OCI-LY7 (cell line): ENCODE data around the gene KRT86. TPM values are rescaled to one million over a fixed set of nuclear protein-coding genes. Genes with fewer than 3 reads are reported as not detected.

Experiments used
- BruUV-seq: library from RNA; stranded (reverse); fragments of 400-500 nt; replicated peaks from 2 replicates; lab custom pipeline; 2021; lab: Mats Ljungman, UMichigan
- CTCF ChIA-PET: fragments of 300-600 bp; sonication (Branson Sonifier 250); formaldehyde crosslinking; loops from one replicate; lab custom pipeline; 2022; ENCODE audit warnings: antibody characterized with exemption; ENCODE audit not compliant: unreplicated experiment; lab: Charles Lee
- POLR2A ChIA-PET: fragments of 300-600 bp; sonication (Branson Sonifier 250); formaldehyde crosslinking; loops from one replicate; lab custom pipeline; 2022; ENCODE audit warnings: antibody characterized with exemption; lab: Charles Lee
- DNase-seq: peaks from one replicate; pipeline ENCODE4 v3.0.0-alpha.2; 2015; ENCODE audit warnings: low spot score
- H2AFZ ChIP-seq: fragments of 200-600 bp; sonication (generic), shearing (Covaris generic); 2 replicates; pipeline ENCODE4 v1.6.1; 2014; ENCODE audit warnings: mild to moderate bottlenecking, antibody characterized with exemption, low read length, moderate library complexity
- H3K27ac ChIP-seq: fragments of 200-600 bp; sonication (generic); 2 replicates; pipeline ENCODE4 v1.5.1; 2014; ENCODE audit warnings: mixed run types, low read depth, mild to moderate bottlenecking, moderate library complexity, low read length, inconsistent platforms; ENCODE audit not compliant: poor library complexity, severe bottlenecking
- H3K36me3 ChIP-seq: fragments of 200-600 bp; sonication (generic); 2 replicates; pipeline ENCODE4 v1.6.1; 2014; ENCODE audit warnings: mild to moderate bottlenecking, antibody characterized with exemption, low read length, moderate library complexity, mixed read lengths; ENCODE audit not compliant: insufficient read depth
- H3K4me1 ChIP-seq: fragments of 200-600 bp; sonication (generic); 2 replicates; pipeline ENCODE4 v1.5.1; 2014; ENCODE audit warnings: mild to moderate bottlenecking, low read length; ENCODE audit not compliant: insufficient read depth, poor library complexity, severe bottlenecking
- H3K4me2 ChIP-seq: fragments of 200-600 bp; sonication (generic); 2 replicates; pipeline ENCODE4 v1.6.1; 2014; ENCODE audit warnings: mild to moderate bottlenecking, low read length
- H3K4me3 ChIP-seq: fragments of 200-600 bp; sonication (generic); 2 replicates; pipeline ENCODE4 v1.5.1; 2014; ENCODE audit warnings: mild to moderate bottlenecking, low read depth, low read length; ENCODE audit not compliant: poor library complexity, severe bottlenecking
- H3K79me2 ChIP-seq: fragments of 200-600 bp; sonication (generic); 2 replicates; pipeline ENCODE4 v1.6.1; 2016; ENCODE audit warnings: low read depth, mild to moderate bottlenecking, low read length, moderate library complexity, mixed read lengths; ENCODE audit not compliant: insufficient read depth
- H3K9me2 ChIP-seq: fragments of 200-600 bp; sonication (generic); 2 replicates; pipeline ENCODE4 v1.6.1; 2016; ENCODE audit warnings: mild to moderate bottlenecking, low read length, mixed read lengths; ENCODE audit not compliant: insufficient read depth
- H3K9me3 ChIP-seq: fragments of 200-600 bp; sonication (generic); 2 replicates; pipeline ENCODE4 v1.6.1; 2014; ENCODE audit warnings: mild to moderate bottlenecking, mixed run types, low read length, mixed read lengths
- H4K20me1 ChIP-seq: fragments of 200-600 bp; sonication (generic); 2 replicates; pipeline ENCODE4 v1.6.1; 2014; ENCODE audit warnings: mild to moderate bottlenecking, antibody characterized with exemption, low read length, moderate library complexity, mixed read lengths; ENCODE audit not compliant: insufficient read depth
- EZH2phosphoT487 ChIP-seq: fragments of 200-600 bp; sonication (generic); IDR thresholded peaks from 2 replicates; pipeline ENCODE4 v1.6.1; 2018; ENCODE audit warnings: low read depth, borderline replicate concordance, mild to moderate bottlenecking, mixed run types, antibody characterized with exemption, low read length, moderate library complexity, mixed read lengths
- intact Hi-C: fragments of 100-400 bp; cut with micrococcal nuclease; formaldehyde crosslinking; loops from one replicate; pipeline ENCODE4 v1.10.0; 2022; ENCODE audit not compliant: unreplicated experiment
- total RNA-seq, 2 experiments: library from RNA; depleted of rRNA in 1 of 2; stranded (reverse); fragments of >200 nt in 1 of 2; shearing (Covaris generic) in 1 of 2; gene quantifications; 2 replicates each; pipeline ENCODE4 v1.2.3, GENCODE V29; 2014 to 2022
- TF ChIP-seq, protein P1 (sequence below): fragments of 200-600 bp; sonication (generic); conservative IDR thresholded peaks from 2 replicates; pipeline ENCODE4 v1.5.1; 2014; ENCODE audit warnings: mild to moderate bottlenecking, antibody characterized with exemption, low read length, moderate library complexity, mixed read lengths

KRT86 gene
- total RNA-seq, 2 experiments from 2014 or later, result not detected

DNA sequence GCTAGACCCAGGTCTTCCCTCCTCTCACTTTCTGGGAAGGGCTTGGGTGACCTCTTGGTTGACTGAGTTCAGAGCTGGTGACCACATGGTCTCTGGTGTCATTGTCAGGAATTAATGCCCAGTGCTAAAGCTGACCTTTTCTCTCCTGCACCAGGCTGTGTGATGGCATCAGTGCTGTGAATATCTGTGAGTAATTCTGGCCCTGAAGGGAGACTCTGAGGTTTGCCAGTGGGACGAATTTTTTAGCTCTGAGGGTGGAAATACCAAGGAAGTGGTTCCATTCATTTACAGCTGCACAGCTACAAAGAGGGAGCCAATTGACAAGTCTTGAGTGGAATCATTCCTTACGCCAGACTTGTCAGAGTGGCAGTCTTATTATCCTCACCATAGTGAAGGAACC, 6.2 kb upstream of the KRT86 start:
- Histone ChIP-seq H2AFZ (no peak overlapping the region), H3K9me3 (no peaks in the 10 kb centered on the region), H3K36me3 (no peaks in the 10 kb centered on the region), H3K79me2 (no peaks in the 10 kb centered on the region), H3K27ac (no peak overlapping the region), H4K20me1 (no peaks in the 10 kb centered on the region), H3K4me3 (no peak overlapping the region), H3K4me2 (no peak overlapping the region), H3K9me2 (no peaks in the 10 kb centered on the region), H3K4me1 (no peaks in the 10 kb centered on the region)
- CTCF ChIA-PET, result no interaction called here
- POLR2A ChIA-PET, result no interaction called here
- no peak for DNase-seq
- no TSS peak for BruUV-seq
- no peak for TF ChIP-seq EZH2phosphoT487
- TF ChIP-seq, protein P1, sequence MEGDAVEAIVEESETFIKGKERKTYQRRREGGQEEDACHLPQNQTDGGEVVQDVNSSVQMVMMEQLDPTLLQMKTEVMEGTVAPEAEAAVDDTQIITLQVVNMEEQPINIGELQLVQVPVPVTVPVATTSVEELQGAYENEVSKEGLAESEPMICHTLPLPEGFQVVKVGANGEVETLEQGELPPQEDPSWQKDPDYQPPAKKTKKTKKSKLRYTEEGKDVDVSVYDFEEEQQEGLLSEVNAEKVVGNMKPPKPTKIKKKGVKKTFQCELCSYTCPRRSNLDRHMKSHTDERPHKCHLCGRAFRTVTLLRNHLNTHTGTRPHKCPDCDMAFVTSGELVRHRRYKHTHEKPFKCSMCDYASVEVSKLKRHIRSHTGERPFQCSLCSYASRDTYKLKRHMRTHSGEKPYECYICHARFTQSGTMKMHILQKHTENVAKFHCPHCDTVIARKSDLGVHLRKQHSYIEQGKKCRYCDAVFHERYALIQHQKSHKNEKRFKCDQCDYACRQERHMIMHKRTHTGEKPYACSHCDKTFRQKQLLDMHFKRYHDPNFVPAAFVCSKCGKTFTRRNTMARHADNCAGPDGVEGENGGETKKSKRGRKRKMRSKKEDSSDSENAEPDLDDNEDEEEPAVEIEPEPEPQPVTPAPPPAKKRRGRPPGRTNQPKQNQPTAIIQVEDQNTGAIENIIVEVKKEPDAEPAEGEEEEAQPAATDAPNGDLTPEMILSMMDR, result no peak
- intact Hi-C loops, result no loop called here

DNA sequence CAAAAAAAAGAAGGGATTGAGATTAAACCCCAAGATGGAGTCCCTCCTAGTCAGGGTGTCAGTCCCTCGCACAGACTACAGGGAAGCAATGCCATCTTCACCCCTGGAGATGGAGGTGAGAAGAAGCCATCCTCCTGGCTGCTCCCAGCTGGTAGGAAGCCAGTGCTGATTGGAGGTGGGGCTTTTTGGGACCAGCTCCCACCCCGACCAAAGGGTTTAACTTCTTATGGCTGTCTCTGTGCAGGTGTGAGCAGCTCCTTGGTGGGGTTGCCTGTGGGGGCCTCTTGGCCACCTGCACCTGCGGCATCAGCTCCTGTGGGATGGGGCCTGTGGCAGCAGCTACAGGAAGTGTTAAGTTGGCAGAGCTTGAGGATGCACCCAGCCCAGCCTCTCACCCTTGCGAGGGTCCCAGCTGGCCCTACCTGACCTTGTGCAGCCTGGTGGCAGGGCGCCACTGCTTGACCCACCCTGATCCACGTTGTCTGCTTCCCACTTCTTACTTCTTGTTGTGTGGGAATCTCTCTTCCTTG, 3.8 kb upstream of the KRT86 start:
- intact Hi-C loops, result no loop called here
- POLR2A ChIA-PET, result interaction anchor here (0.6 to 0.7 kb wide), 2 partner anchors 12 to 51 kb away, joined by 3 to 4 read pairs; no protein-coding TSS in a partner anchor
- DNase-seq, result no peak
- TF ChIP-seq, protein P1, result no peak
- TF ChIP-seq EZH2phosphoT487, result no peak
- H3K27ac ChIP-seq, result no peak overlapping the region
- BruUV-seq, result no TSS peak
- no peak overlapping the region for H3K4me3 ChIP-seq
- no peaks in the 10 kb centered on the region for H3K9me3 ChIP-seq
- no peaks in the 10 kb centered on the region for H3K79me2 ChIP-seq
- CTCF ChIA-PET, result no interaction called here
- H2AFZ ChIP-seq, result no peak overlapping the region
- H3K4me2 ChIP-seq, result no peak overlapping the region
- H3K36me3 ChIP-seq, result no peaks in the 10 kb centered on the region
- H4K20me1 ChIP-seq, result no peaks in the 10 kb centered on the region
- no peaks in the 10 kb centered on the region for H3K4me1 ChIP-seq
- H3K9me2 ChIP-seq, result no peaks in the 10 kb centered on the region

DNA sequence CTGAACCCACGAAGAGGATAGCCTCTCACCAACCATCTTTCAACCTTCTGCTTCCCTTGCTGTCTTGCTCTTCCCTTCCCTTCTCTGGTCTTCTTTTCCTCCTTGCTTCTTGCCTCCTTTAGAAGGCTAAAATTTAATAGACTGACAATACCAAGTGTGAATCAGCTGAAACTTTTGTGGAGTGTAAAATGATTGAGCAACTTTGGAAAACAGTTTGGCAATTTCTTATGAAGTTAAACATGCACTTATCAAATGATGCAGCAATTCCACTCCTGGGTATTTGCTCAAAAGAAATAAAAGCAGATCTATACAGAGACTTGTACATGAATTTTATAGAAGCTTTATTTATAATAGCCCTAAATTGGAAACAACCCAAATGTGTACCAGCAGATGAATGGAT, 3.3 kb upstream of the KRT86 start:
- TF ChIP-seq EZH2phosphoT487, result no peak
- TF ChIP-seq, protein P1, result no peak
- intact Hi-C loops, result no loop called here
- BruUV-seq, result no TSS peak
- no peaks in the 10 kb centered on the region for H3K36me3 ChIP-seq
- no peak overlapping the region for H2AFZ ChIP-seq
- no peak overlapping the region for H3K4me3 ChIP-seq
- H3K79me2 ChIP-seq, result no peaks in the 10 kb centered on the region
- no peak overlapping the region for H3K4me2 ChIP-seq
- no peaks in the 10 kb centered on the region for H3K9me3 ChIP-seq
- no peak for DNase-seq
- H3K27ac ChIP-seq, result no peak overlapping the region
- H4K20me1 ChIP-seq, result no peaks in the 10 kb centered on the region
- CTCF ChIA-PET, result no interaction called here
- H3K9me2 ChIP-seq, result no peaks in the 10 kb centered on the region
- POLR2A ChIA-PET, result interaction anchor here (0.6 kb wide), 1 partner anchor 12 kb away, joined by 4 read pairs; no protein-coding TSS in a partner anchor
- H3K4me1 ChIP-seq, result no peaks in the 10 kb centered on the region
